ENCODE measurements around the gene C10orf90.

C10orf90 gene

GRCh38 chr10:126674741-126675515, 4.4 kb upstream of the C10orf90 start:
- DNase-seq (ENCODE audit: low read depth) = no peak
- no peak overlapping the region for H3K4me3 ChIP-seq (ENCODE audit: low read depth, low read length)
- TF ChIP-seq CTCF (conservative IDR thresholded peaks at IDR 0.05; ENCODE audit: low read depth, low read length) = no peak

- H3K4me3 ChIP-seq (ENCODE audit: low read depth, low read length) = no peak overlapping the region
- DNase-seq (ENCODE audit: low read depth) = no peak
- TF ChIP-seq CTCF (conservative IDR thresholded peaks at IDR 0.05; ENCODE audit: low read depth, low read length) = no peak
These were observed 3.1 kb upstream of the C10orf90 start for GRCh38 chr10:126673565-126673964.

- no peak for DNase-seq (ENCODE audit: low read depth)
- no peak overlapping the region for H3K4me3 ChIP-seq (ENCODE audit: low read depth, low read length)
- no peak for TF ChIP-seq CTCF (conservative IDR thresholded peaks at IDR 0.05; ENCODE audit: low read depth, low read length)
These were observed 996 bp upstream of the C10orf90 start for GRCh38 chr10:126671402-126671975.

DNA sequence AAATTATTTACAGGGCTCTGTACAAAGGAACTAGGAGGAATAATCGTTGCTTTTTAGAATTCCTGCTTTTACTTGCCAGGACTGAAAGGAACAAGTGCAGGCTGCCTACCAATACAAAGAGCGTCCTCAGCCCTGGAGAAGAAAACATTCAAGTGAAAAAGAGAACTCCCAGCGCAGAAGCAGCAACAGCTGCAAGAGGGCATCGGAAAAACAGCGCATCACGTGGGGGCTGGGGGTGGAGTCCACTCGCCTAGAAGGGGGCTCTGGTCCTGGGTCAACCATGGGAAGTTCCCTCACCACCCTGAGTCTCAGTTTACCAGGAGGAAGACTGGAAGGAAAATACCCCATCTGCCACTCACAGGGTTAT, 385 bp upstream of the C10orf90 start:
- H3K4me3 ChIP-seq (ENCODE audit: low read depth, low read length) = no peak overlapping the region
- no peak for TF ChIP-seq CTCF (conservative IDR thresholded peaks at IDR 0.05; ENCODE audit: low read depth, low read length)

DNA sequence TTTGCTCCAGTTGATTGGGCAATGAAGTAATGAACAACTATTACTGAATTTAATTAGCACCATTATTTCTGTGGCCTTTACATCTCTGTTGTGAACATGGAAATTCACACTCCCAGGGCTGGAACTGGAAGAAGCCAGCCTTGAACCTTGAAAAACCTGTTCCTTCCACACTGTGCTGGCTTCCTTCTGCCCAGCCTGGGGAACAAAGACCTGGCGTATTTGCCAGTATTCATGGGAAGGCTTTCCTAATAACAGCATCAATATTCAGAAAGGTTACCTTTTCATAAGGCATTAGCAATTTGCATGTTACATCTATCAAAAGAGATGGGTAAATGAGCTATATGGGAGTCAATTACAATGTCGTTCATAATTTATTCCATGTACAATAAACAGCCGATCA, 1.3 kb downstream of the C10orf90 start:
- DNase-seq (ENCODE audit: low read depth) = no peak
- no peak overlapping the region for H3K4me3 ChIP-seq (ENCODE audit: low read depth, low read length)
- no peak for TF ChIP-seq CTCF (conservative IDR thresholded peaks at IDR 0.05; ENCODE audit: low read depth, low read length)

More for the DNA sequence above, 385 bp upstream of the C10orf90 start:
- DNase-seq (ENCODE audit: low read depth) = no peak

GRCh38 chr10:126668505-126668904, 2.0 kb downstream of the C10orf90 start:
- TF ChIP-seq CTCF (conservative IDR thresholded peaks at IDR 0.05; ENCODE audit: low read depth, low read length) = no peak
- H3K4me3 ChIP-seq (ENCODE audit: low read depth, low read length) = no peak overlapping the region
- DNase-seq (ENCODE audit: low read depth) = no peak

DNA sequence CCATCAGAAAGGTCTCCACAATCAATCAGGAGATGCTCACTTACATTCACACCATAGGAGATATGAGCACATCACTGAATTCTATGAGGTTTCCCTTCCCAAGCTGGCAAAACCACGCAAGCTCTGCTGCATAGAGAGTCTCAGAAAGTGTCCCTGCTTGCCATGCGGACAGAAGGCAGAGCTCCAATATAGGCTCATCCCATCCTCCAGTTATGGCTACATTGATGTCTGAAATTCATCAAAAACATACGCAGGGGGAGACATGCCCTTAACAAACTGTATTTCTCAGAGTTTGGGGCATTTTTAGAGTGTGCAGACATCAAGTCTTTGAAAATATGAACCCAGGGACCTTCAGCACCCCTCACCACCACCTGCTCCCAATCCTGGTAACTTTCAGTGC, 2.9 kb downstream of the C10orf90 start:
- no peak for TF ChIP-seq CTCF (conservative IDR thresholded peaks at IDR 0.05; ENCODE audit: low read depth, low read length)
- no peak for DNase-seq (ENCODE audit: low read depth)
- no peak overlapping the region for H3K4me3 ChIP-seq (ENCODE audit: low read depth, low read length)
